ENCODE data around the gene HSD3B2.

DNA sequence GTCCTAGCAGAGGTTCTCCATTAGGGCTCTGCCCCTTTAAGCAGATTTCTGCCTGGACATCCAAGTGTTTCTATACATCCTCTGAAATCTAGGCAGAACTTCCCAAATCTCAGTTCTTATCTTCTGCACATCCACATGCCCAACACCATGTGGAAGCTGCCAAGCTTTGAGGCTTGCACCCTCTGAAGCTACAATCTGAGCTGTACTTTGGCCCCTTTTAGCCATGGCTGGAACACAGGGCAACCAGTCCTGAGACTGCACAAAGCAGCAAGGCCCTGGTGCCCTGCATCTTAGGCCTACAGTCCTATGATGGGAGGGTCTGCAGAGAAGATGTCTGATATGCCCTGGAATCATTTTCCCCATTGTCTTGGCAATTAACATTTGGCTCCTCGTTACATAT lies 38.4 kb upstream of the HSD3B2 start:
- TF ChIP-seq CTCF (IDR thresholded peaks at IDR 0.05) = no peak
- no peak for TF ChIP-seq POLR2AphosphoS5 (IDR thresholded peaks at IDR 0.05)
- TF ChIP-seq POLR2A (IDR thresholded peaks at IDR 0.05) = no peak

Data from sigmoid colon (tissue), 4 donors.